Spleen (tissue), 7 donors: ENCODE measurements around the gene MAP3K14.

ENCODE experiments used
- CTCF ChIP-seq, 11 experiments: fragments of 200-600 bp in 7 of 11; fragments of 450-650 bp in 4 of 11; sonication (generic) in 4 of 11; IDR thresholded peaks in 8 of 11; conservative IDR thresholded peaks in 3 of 11; 1 replicate in 7 of 11; 2 replicates in 4 of 11; pipeline versions ENCODE4 v1.4.0 to v1.8.0; 2016 to 2021; ENCODE audit warnings: antibody characterized with exemption in 11 of 11, inconsistent platforms in 4 of 11, mild to moderate bottlenecking in 1 of 11
- POLR2A ChIP-seq, 3 donors: fragments of 450-650 bp; IDR thresholded peaks; one replicate each; pipeline ENCODE4 v1.5.1; 2017; ENCODE audit warnings: antibody characterized with exemption in 3 of 3, mild to moderate bottlenecking in 1 of 3
- donor health status: DM: no; HTN: no; CAD: no; lungs with moderate emphysema.
- donor health status: DM: no; HTN: no; CAD: no.
- donor health status: DM: no; HTN: no; CAD: no.

GRCh38 chr17:45345246-45345553, 28.4 kb upstream of the MAP3K14 start:
- TF ChIP-seq CTCF (IDR thresholded peaks at IDR 0.05 in 8 of 11, conservative IDR thresholded peaks at IDR 0.05 in 3 of 11) (no peak), POLR2A (IDR thresholded peaks at IDR 0.05) (no peak)
